GM12878 (cell line): ENCODE data around the gene CANT1. TPM values are rescaled to one million over a fixed set of nuclear protein-coding genes. Genes with fewer than 3 reads are reported as not detected.

Source experiments
- ATAC-seq: fragments of 200-7000 bp; cut with Tn5 transposase; 3 replicates; pipeline ENCODE4 v1.9.1; 2020; ENCODE audit warnings: mild to moderate bottlenecking, moderate library complexity
- BruUV-seq: library from RNA; stranded (reverse); fragments of 400-500 nt; replicated peaks from 2 replicates; lab custom pipeline; 2021; lab: Mats Ljungman, UMichigan
- CTCF ChIA-PET: fragments of 300-600 bp; sonication (Branson Sonifier 250); formaldehyde crosslinking; extraction: SDS; loops from one replicate; lab custom pipeline; 2021; ENCODE audit warnings: inconsistent platforms; lab: Yijun Ruan, JAX
- POLR2A ChIA-PET: fragments of 350-600 bp; formaldehyde crosslinking; extraction: SDS; loops from one replicate; lab custom pipeline; 2021; ENCODE audit warnings: inconsistent platforms; lab: Charles Lee
- RAD21 ChIA-PET: fragments of 300-600 bp; sonication (Branson Sonifier 250); formaldehyde crosslinking; loops from one replicate; lab custom pipeline; 2023; ENCODE audit warnings: antibody characterized with exemption; ENCODE audit not compliant: unreplicated experiment; lab: Charles Lee
- SMC1A ChIA-PET: fragments of 300-600 bp; sonication (Branson Sonifier 250); formaldehyde crosslinking; loops from one replicate; lab custom pipeline; 2023; ENCODE audit not compliant: unreplicated experiment, uncharacterized antibody; lab: Charles Lee
- DNase-seq: peaks from one replicate; pipeline ENCODE4 v3.0.0-alpha.2; 2011; ENCODE audit warnings: low read depth, low spot score
- FAIRE-seq: peaks from 3 replicates; lab custom pipeline; 2011; peaks lifted over from hg19 to GRCh38; lab: Jason Lieb, UNC
- H2AFZ ChIP-seq: 2 replicates; pipeline ENCODE4 v1.6.0; 2011; ENCODE audit warnings: low read depth, low read length, control low read depth; ENCODE audit not compliant: control insufficient read depth
- H3K27ac ChIP-seq: 2 replicates; pipeline ENCODE4 v1.5.1; 2011; ENCODE audit warnings: control low read depth; ENCODE audit not compliant: control insufficient read depth, insufficient read depth
- H3K27me3 ChIP-seq, 2 experiments: replicated peaks in 1 of 2; 2 replicates each; pipeline versions ENCODE4 v1.6.0 to v1.6.1; 2011; ENCODE audit warnings: low read length in 1 of 2; ENCODE audit not compliant: control insufficient read depth in 2 of 2, insufficient read depth in 2 of 2
- H3K36me3 ChIP-seq, 2 experiments: 2 replicates each; pipeline ENCODE4 v1.5.1; 2011; ENCODE audit warnings: low read length in 1 of 2; ENCODE audit not compliant: control insufficient read depth in 2 of 2, insufficient read depth in 2 of 2
- H3K4me1 ChIP-seq: 2 replicates; pipeline ENCODE4 v1.6.1; 2011; ENCODE audit warnings: mild to moderate bottlenecking, low read length, moderate library complexity, mixed read lengths; ENCODE audit not compliant: control insufficient read depth, insufficient read depth
- H3K4me2 ChIP-seq: 2 replicates; pipeline ENCODE4 v1.6.0; 2011; ENCODE audit warnings: control low read depth; ENCODE audit not compliant: control insufficient read depth, insufficient read depth
- H3K4me3 ChIP-seq: fragments of 200-600 bp; sonication (generic); 2 replicates; pipeline ENCODE4 v1.5.1; 2016
- H3K79me2 ChIP-seq: 2 replicates; pipeline ENCODE4 v1.6.0; 2011; ENCODE audit warnings: low read length; ENCODE audit not compliant: control insufficient read depth, insufficient read depth
- H3K9ac ChIP-seq: 2 replicates; pipeline ENCODE4 v1.8.0; 2011; ENCODE audit warnings: low read length, control low read depth, mixed read lengths; ENCODE audit not compliant: control insufficient read depth, insufficient read depth
- H3K9me3 ChIP-seq: replicated peaks from 3 replicates; pipeline ENCODE4 v1.5.1; 2011; ENCODE audit warnings: mild to moderate bottlenecking, low read length; ENCODE audit not compliant: control insufficient read depth, insufficient read depth
- H4K20me1 ChIP-seq: 2 replicates; pipeline ENCODE4 v1.6.0; 2011; ENCODE audit not compliant: control insufficient read depth, insufficient read depth
- BACH1 ChIP-seq: fragments of 450-650 bp; IDR thresholded peaks from 2 replicates; pipeline ENCODE4 v1.6.1; 2017; ENCODE audit warnings: mild to moderate bottlenecking, borderline replicate concordance
- CBX3 ChIP-seq: fragments of 200-600 bp; sonication (generic); IDR thresholded peaks from 2 replicates; pipeline ENCODE4 v1.6.1; 2016; ENCODE audit warnings: low read depth, borderline replicate concordance
- CBX5 ChIP-seq: sonication (generic); IDR thresholded peaks from 2 replicates; pipeline ENCODE4 v1.6.1; 2016; ENCODE audit warnings: low read depth, moderate library complexity, mild to moderate bottlenecking, inconsistent platforms
- CEBPZ ChIP-seq: fragments of 150-350 bp; IDR thresholded peaks from 2 replicates; pipeline ENCODE4 v1.6.1; 2016; ENCODE audit warnings: low read depth, low read length
- CREB1 ChIP-seq: IDR thresholded peaks from 2 replicates; pipeline ENCODE4 v1.6.1; 2012; ENCODE audit warnings: low read depth, mild to moderate bottlenecking, inconsistent platforms
- EP300 ChIP-seq, 2 experiments: fragments of 150-350 bp in 1 of 2; IDR thresholded peaks; 2 replicates each; pipeline ENCODE4 v1.6.1; 2011 to 2012; ENCODE audit warnings: low read depth in 2 of 2, low read length in 2 of 2, borderline replicate concordance in 1 of 2, improper control_type of control experiment in 1 of 2, inconsistent platforms in 1 of 2; ENCODE audit not compliant: control insufficient read depth in 1 of 2
- HDAC2 ChIP-seq: fragments of 200-600 bp; sonication (generic); IDR thresholded peaks from 2 replicates; pipeline ENCODE4 v1.6.1; 2017
- HDGF ChIP-seq: fragments of 450-650 bp; IDR thresholded peaks from 2 replicates; pipeline ENCODE4 v1.6.1; 2016; ENCODE audit warnings: antibody characterized with exemption
- IKZF1 ChIP-seq: fragments of 450-650 bp; conservative IDR thresholded peaks from 2 replicates; pipeline ENCODE4 v1.6.1; 2017; ENCODE audit warnings: antibody characterized with exemption, mild to moderate bottlenecking
- KAT2A ChIP-seq: conservative IDR thresholded peaks from 2 replicates; pipeline ENCODE4 v1.6.1; 2011; ENCODE audit warnings: low read depth, low read length; ENCODE audit not compliant: control insufficient read depth
- LARP7 ChIP-seq: fragments of 450-650 bp; IDR thresholded peaks from 2 replicates; pipeline ENCODE4 v1.6.1; 2017; ENCODE audit warnings: mild to moderate bottlenecking
- MYC ChIP-seq: IDR thresholded peaks from 2 replicates; pipeline ENCODE4 v1.6.1; 2011; ENCODE audit warnings: mild to moderate bottlenecking, low read length, moderate library complexity, inconsistent platforms; ENCODE audit not compliant: insufficient read depth, insufficient replicate concordance, insufficient read length, severe bottlenecking
- PAX5 ChIP-seq: IDR thresholded peaks from 2 replicates; pipeline ENCODE4 v1.6.1; 2011; ENCODE audit warnings: low read depth, low read length, borderline replicate concordance
- SMAD1 ChIP-seq: fragments of 450-650 bp; IDR thresholded peaks from 2 replicates; pipeline ENCODE4 v1.6.1; 2018; ENCODE audit warnings: mild to moderate bottlenecking, low read depth; ENCODE audit not compliant: partially characterized antibody
- SPI1 ChIP-seq: IDR thresholded peaks from 2 replicates; pipeline ENCODE4 v1.6.1; 2011; ENCODE audit warnings: low read depth, mild to moderate bottlenecking, low read length, moderate library complexity, borderline replicate concordance; ENCODE audit not compliant: insufficient read depth
- SUPT20H ChIP-seq: IDR thresholded peaks from 2 replicates; pipeline ENCODE4 v1.6.1; 2011; ENCODE audit warnings: low read depth, mild to moderate bottlenecking, low read length, moderate library complexity, borderline replicate concordance; ENCODE audit not compliant: control insufficient read depth
- TCF7 ChIP-seq: IDR thresholded peaks from 2 replicates; pipeline ENCODE4 v1.6.1; 2014; ENCODE audit warnings: antibody characterized with exemption, borderline replicate concordance
- WRNIP1 ChIP-seq: IDR thresholded peaks from 2 replicates; pipeline ENCODE4 v1.6.1; 2011; ENCODE audit warnings: low read depth, low read length, improper control_type of control experiment, borderline replicate concordance
- WGBS: methylation state at CpG from one replicate; pipeline ENCODE4 v1.1.6; 2016; ENCODE audit warnings: low lambda C conversion rate; ENCODE audit not compliant: insufficient replicate concordance, insufficient coverage; ENCODE audit errors: missing lambda C conversion rate; 5-methylcytosine and 5-hydroxymethylcytosine counted together
- in situ Hi-C: fragments of 300-500 bp; cut with MboI; formaldehyde crosslinking; loops from 9 replicates; pipeline ENCODE4 v1.14.3; 2018; ENCODE audit warnings: mixed read lengths
- intact Hi-C: fragments of 100-400 bp; cut with micrococcal nuclease; formaldehyde crosslinking; loops from one replicate; pipeline ENCODE4 v1.14.2; 2022; ENCODE audit not compliant: unreplicated experiment
- polyA plus RNA-seq, 11 experiments: library from polyadenylated mRNA; depleted of rRNA in 4 of 11; unstranded in 6 of 11; stranded (reverse) in 5 of 11; fragments of >200 nt; fragmentation: Nextera tagmentation in 4 of 11; fragmentation: Illumina TruSeq in 1 of 11; extraction: Ambion mirVana in 4 of 11; extraction: Trizol in 1 of 11; gene quantifications; 1 replicate in 1 of 11; 2 replicates in 10 of 11; pipeline versions ENCODE4 v1.2.1 to v1.2.3, GENCODE V29; 2011 to 2016; ENCODE audit warnings: inconsistent platforms in 2 of 11, missing spikeins in 2 of 11, low read depth in 1 of 11
- total RNA-seq, 4 experiments: library from RNA; depleted of rRNA in 3 of 4; stranded (reverse); fragments of >200 nt in 3 of 4; fragmentation: Illumina TruSeq in 1 of 4; extraction: Trizol in 1 of 4; gene quantifications; 2 replicates each; pipeline versions ENCODE4 v1.2.1 to v1.2.3, GENCODE V29; 2013 to 2021

CANT1 gene
- total and polyA plus RNA-seq, 10 of the 15 experiments (the other 5 are each of a cell fraction or from before 2014, with no cell fraction given) = 2.2 to 59.2 (median 20.2) TPM

GRCh38 chr17:79014158-79014758, 4.7 kb upstream of the CANT1 start:
- ATAC-seq = no peak
- no peaks in the 10 kb centered on the region for H3K36me3 ChIP-seq
- no peak for TF ChIP-seq IKZF1
- no peak for TF ChIP-seq CBX5
- TF ChIP-seq SPI1 = no peak
- TF ChIP-seq CREB1 = no peak
- no peak for TF ChIP-seq TCF7
- TF ChIP-seq MYC = no peak
- TF ChIP-seq CEBPZ = no peak
- TF ChIP-seq WRNIP1 = no peak
- TF ChIP-seq KAT2A = no peak
- TF ChIP-seq HDAC2 = no peak
- no peak for TF ChIP-seq PAX5
- no peak for TF ChIP-seq CBX3
- TF ChIP-seq EP300 (IDR thresholded peaks at IDR 0.05; ENCODE audit: borderline replicate concordance in 1 of 2, control insufficient read depth in 1 of 2, low read depth in 2 of 2, low read length in 2 of 2) = no peak
- no peak for TF ChIP-seq SMAD1
- TF ChIP-seq HDGF = no peak
- no peak for TF ChIP-seq LARP7
- TF ChIP-seq BACH1 = no peak
- no peak for TF ChIP-seq SUPT20H
- TF ChIP-seq, all 136 proteins: peak for 0
- Histone ChIP-seq H3K4me1 (peaks cover 4% of the 10 kb centered on the region), H3K4me3 (no peak overlapping the region), H3K27me3 (no peaks in the 10 kb centered on the region; a peak in 1 of 4 replicates), H3K9me3 (no peaks in the 10 kb centered on the region), H3K9ac (no peak overlapping the region), H3K4me2 (no peak overlapping the region), H3K27ac (no peak overlapping the region), H2AFZ (no peak overlapping the region), H4K20me1 (no peaks in the 10 kb centered on the region), H3K79me2 (peaks cover 3% of the 10 kb centered on the region)
- intact Hi-C loops = no loop called here
- RAD21 ChIA-PET = no interaction called here
- DNase-seq (no peak), FAIRE-seq (no peak)
- SMC1A ChIA-PET = interaction anchor here (1.6 kb wide), 1 partner anchor 28 kb away, joined by 4 read pairs; no protein-coding TSS in a partner anchor
- CTCF ChIA-PET = interaction anchor here (1.5 kb wide), 1 partner anchor 22 kb away, joined by 5 read pairs; no protein-coding TSS in a partner anchor
- in situ Hi-C loops = no loop called here
- 67% methylated on average over 2 of the region's 2 CpGs for WGBS
- POLR2A ChIA-PET = no interaction called here
- BruUV-seq = no TSS peak
